GM12878 (cell line): ENCODE results near the gene RAB15. TPM values are rescaled to one million over a fixed set of nuclear protein-coding genes. Genes with fewer than 3 reads are reported as not detected.

Experiments used
- ATAC-seq: fragments of 200-7000 bp; cut with Tn5 transposase; 3 replicates; pipeline ENCODE4 v1.9.1; 2020; ENCODE audit warnings: mild to moderate bottlenecking, moderate library complexity
- BruUV-seq: library from RNA; stranded (reverse); fragments of 400-500 nt; replicated peaks from 2 replicates; lab custom pipeline; 2021; lab: Mats Ljungman, UMichigan
- CTCF ChIA-PET: fragments of 300-600 bp; sonication (Branson Sonifier 250); formaldehyde crosslinking; extraction: SDS; loops from one replicate; lab custom pipeline; 2021; ENCODE audit warnings: inconsistent platforms; lab: Yijun Ruan, JAX
- POLR2A ChIA-PET: fragments of 350-600 bp; formaldehyde crosslinking; extraction: SDS; loops from one replicate; lab custom pipeline; 2021; ENCODE audit warnings: inconsistent platforms; lab: Charles Lee
- RAD21 ChIA-PET: fragments of 300-600 bp; sonication (Branson Sonifier 250); formaldehyde crosslinking; loops from one replicate; lab custom pipeline; 2023; ENCODE audit warnings: antibody characterized with exemption; ENCODE audit not compliant: unreplicated experiment; lab: Charles Lee
- SMC1A ChIA-PET: fragments of 300-600 bp; sonication (Branson Sonifier 250); formaldehyde crosslinking; loops from one replicate; lab custom pipeline; 2023; ENCODE audit not compliant: unreplicated experiment, uncharacterized antibody; lab: Charles Lee
- DNase-seq: peaks from one replicate; pipeline ENCODE4 v3.0.0-alpha.2; 2011; ENCODE audit warnings: low read depth, low spot score
- FAIRE-seq: peaks from 3 replicates; lab custom pipeline; 2011; peaks lifted over from hg19 to GRCh38; lab: Jason Lieb, UNC
- H2AFZ ChIP-seq: 2 replicates; pipeline ENCODE4 v1.6.0; 2011; ENCODE audit warnings: low read depth, low read length, control low read depth; ENCODE audit not compliant: control insufficient read depth
- H3K27ac ChIP-seq: 2 replicates; pipeline ENCODE4 v1.5.1; 2011; ENCODE audit warnings: control low read depth; ENCODE audit not compliant: control insufficient read depth, insufficient read depth
- H3K27me3 ChIP-seq, 2 experiments: replicated peaks in 1 of 2; 2 replicates each; pipeline versions ENCODE4 v1.6.0 to v1.6.1; 2011; ENCODE audit warnings: low read length in 1 of 2; ENCODE audit not compliant: control insufficient read depth in 2 of 2, insufficient read depth in 2 of 2
- H3K36me3 ChIP-seq, 2 experiments: 2 replicates each; pipeline ENCODE4 v1.5.1; 2011; ENCODE audit warnings: low read length in 1 of 2; ENCODE audit not compliant: control insufficient read depth in 2 of 2, insufficient read depth in 2 of 2
- H3K4me1 ChIP-seq: 2 replicates; pipeline ENCODE4 v1.6.1; 2011; ENCODE audit warnings: mild to moderate bottlenecking, low read length, moderate library complexity, mixed read lengths; ENCODE audit not compliant: control insufficient read depth, insufficient read depth
- H3K4me2 ChIP-seq: 2 replicates; pipeline ENCODE4 v1.6.0; 2011; ENCODE audit warnings: control low read depth; ENCODE audit not compliant: control insufficient read depth, insufficient read depth
- H3K4me3 ChIP-seq: fragments of 200-600 bp; sonication (generic); 2 replicates; pipeline ENCODE4 v1.5.1; 2016
- H3K79me2 ChIP-seq: 2 replicates; pipeline ENCODE4 v1.6.0; 2011; ENCODE audit warnings: low read length; ENCODE audit not compliant: control insufficient read depth, insufficient read depth
- H3K9ac ChIP-seq: 2 replicates; pipeline ENCODE4 v1.8.0; 2011; ENCODE audit warnings: low read length, control low read depth, mixed read lengths; ENCODE audit not compliant: control insufficient read depth, insufficient read depth
- H3K9me3 ChIP-seq: replicated peaks from 3 replicates; pipeline ENCODE4 v1.5.1; 2011; ENCODE audit warnings: mild to moderate bottlenecking, low read length; ENCODE audit not compliant: control insufficient read depth, insufficient read depth
- H4K20me1 ChIP-seq: 2 replicates; pipeline ENCODE4 v1.6.0; 2011; ENCODE audit not compliant: control insufficient read depth, insufficient read depth
- BMI1 ChIP-seq: fragments of 450-650 bp; IDR thresholded peaks from 2 replicates; pipeline ENCODE4 v1.6.1; 2016; ENCODE audit warnings: mild to moderate bottlenecking, moderate library complexity, borderline replicate concordance
- CEBPB ChIP-seq, 2 experiments: fragments of 150-350 bp in 1 of 2; IDR thresholded peaks; 2 replicates each; pipeline ENCODE4 v1.6.1; 2012 to 2014; ENCODE audit warnings: low read depth in 2 of 2, low read length in 2 of 2, borderline replicate concordance in 1 of 2, inconsistent platforms in 1 of 2
- GABPA ChIP-seq: IDR thresholded peaks from 2 replicates; pipeline ENCODE4 v1.6.1; 2014; ENCODE audit warnings: antibody characterized with exemption, low read depth, mild to moderate bottlenecking, inconsistent platforms
- IRF4 ChIP-seq: IDR thresholded peaks from 2 replicates; pipeline ENCODE4 v1.6.1; 2011; ENCODE audit warnings: low read depth, low read length
- NFYA ChIP-seq: IDR thresholded peaks from 2 replicates; pipeline ENCODE4 v1.6.1; 2011; ENCODE audit warnings: low read depth, mild to moderate bottlenecking, low read length, improper control_type of control experiment, borderline replicate concordance
- NKRF ChIP-seq: fragments of 450-650 bp; conservative IDR thresholded peaks from 2 replicates; pipeline ENCODE4 v1.6.1; 2017; ENCODE audit warnings: mild to moderate bottlenecking, moderate library complexity
- RELA ChIP-seq: fragments of 450-650 bp; IDR thresholded peaks from 2 replicates; pipeline ENCODE4 v1.8.0; 2014; ENCODE audit warnings: borderline replicate concordance; ENCODE audit not compliant: partially characterized antibody
- REST ChIP-seq: IDR thresholded peaks from 2 replicates; pipeline ENCODE4 v1.6.1; 2012; ENCODE audit warnings: mild to moderate bottlenecking, low read depth, low read length
- SREBF1 ChIP-seq: IDR thresholded peaks from 2 replicates; pipeline ENCODE4 v1.6.1; 2012; ENCODE audit warnings: mild to moderate bottlenecking, low read length
- SREBF2 ChIP-seq: IDR thresholded peaks from 2 replicates; pipeline ENCODE4 v1.6.1; 2012; ENCODE audit warnings: mild to moderate bottlenecking, low read length
- TAF1 ChIP-seq: IDR thresholded peaks from 2 replicates; pipeline ENCODE4 v1.6.1; 2011; ENCODE audit warnings: mild to moderate bottlenecking, low read depth, low read length, borderline replicate concordance
- YY1 ChIP-seq: IDR thresholded peaks from 2 replicates; pipeline ENCODE4 v1.6.1; 2011; ENCODE audit warnings: low read depth, mild to moderate bottlenecking, low read length
- ZNF622 ChIP-seq: fragments of 450-650 bp; IDR thresholded peaks from 2 replicates; pipeline ENCODE4 v1.6.1; 2017; ENCODE audit warnings: mild to moderate bottlenecking, inconsistent platforms
- ZZZ3 ChIP-seq: IDR thresholded peaks from 2 replicates; pipeline ENCODE4 v1.6.1; 2011; ENCODE audit warnings: low read depth; ENCODE audit not compliant: control insufficient read depth, insufficient read length
- WGBS: methylation state at CpG from one replicate; pipeline ENCODE4 v1.1.6; 2016; ENCODE audit warnings: low lambda C conversion rate; ENCODE audit not compliant: insufficient replicate concordance, insufficient coverage; ENCODE audit errors: missing lambda C conversion rate; 5-methylcytosine and 5-hydroxymethylcytosine counted together
- in situ Hi-C: fragments of 300-500 bp; cut with MboI; formaldehyde crosslinking; loops from 9 replicates; pipeline ENCODE4 v1.14.3; 2018; ENCODE audit warnings: mixed read lengths
- intact Hi-C: fragments of 100-400 bp; cut with micrococcal nuclease; formaldehyde crosslinking; loops from one replicate; pipeline ENCODE4 v1.14.2; 2022; ENCODE audit not compliant: unreplicated experiment
- polyA plus RNA-seq, 11 experiments: library from polyadenylated mRNA; depleted of rRNA in 4 of 11; unstranded in 6 of 11; stranded (reverse) in 5 of 11; fragments of >200 nt; fragmentation: Nextera tagmentation in 4 of 11; fragmentation: Illumina TruSeq in 1 of 11; extraction: Ambion mirVana in 4 of 11; extraction: Trizol in 1 of 11; gene quantifications; 1 replicate in 1 of 11; 2 replicates in 10 of 11; pipeline versions ENCODE4 v1.2.1 to v1.2.3, GENCODE V29; 2011 to 2016; ENCODE audit warnings: inconsistent platforms in 2 of 11, missing spikeins in 2 of 11, low read depth in 1 of 11
- total RNA-seq, 4 experiments: library from RNA; depleted of rRNA in 3 of 4; stranded (reverse); fragments of >200 nt in 3 of 4; fragmentation: Illumina TruSeq in 1 of 4; extraction: Trizol in 1 of 4; gene quantifications; 2 replicates each; pipeline versions ENCODE4 v1.2.1 to v1.2.3, GENCODE V29; 2013 to 2021

RAB15 gene
- total and polyA plus RNA-seq, 10 of the 15 experiments (the other 5 are each of a cell fraction or from before 2014, with no cell fraction given): 0.32 to 3.9 (median 2.1) TPM

GRCh38 chr14:64937171-64937820, 34.8 kb downstream of the RAB15 start (continued):
- TF ChIP-seq CEBPB (IDR thresholded peaks at IDR 0.05; ENCODE audit: borderline replicate concordance in 1 of 2, low read depth in 2 of 2, low read length in 2 of 2): no peak
- no peak for TF ChIP-seq REST
- no peak for TF ChIP-seq NFYA
- no peak for TF ChIP-seq BMI1
- no peak for TF ChIP-seq GABPA
- TF ChIP-seq YY1: no peak
- no peak for TF ChIP-seq SREBF2

GRCh38 chr14:64935508-64935907, 36.6 kb downstream of the RAB15 start:
- Histone ChIP-seq H3K27me3 (no peaks in the 10 kb centered on the region), H3K36me3 (peaks cover 1 to 22% of the 10 kb centered on the region in 2 experiments), H3K27ac (no peak overlapping the region), H4K20me1 (no peaks in the 10 kb centered on the region), H2AFZ (no peak overlapping the region), H3K4me2 (no peak overlapping the region), H3K4me3 (no peak overlapping the region), H3K79me2 (no peaks in the 10 kb centered on the region; the same call in 1 of the 2 replicates), H3K9ac (no peak overlapping the region), H3K4me1 (no peaks in the 10 kb centered on the region), H3K9me3 (no peaks in the 10 kb centered on the region)
- in situ Hi-C loops (no loop called here), intact Hi-C loops (no loop called here)
- ATAC-seq (peak; percentile 31; the same call in 1 of the 3 replicates), FAIRE-seq (no peak), DNase-seq (no peak)
- RAD21 ChIA-PET: interaction anchor here (2.5 kb wide), 1 partner anchor 44 kb away, joined by 10 read pairs; no protein-coding TSS in a partner anchor
- no peak for TF ChIP-seq TAF1
- no peak for TF ChIP-seq IRF4
- no peak for TF ChIP-seq SREBF1
- no peak for TF ChIP-seq ZZZ3
- no peak for TF ChIP-seq RELA
- no peak for TF ChIP-seq ZNF622
- TF ChIP-seq NKRF: no peak
- CTCF ChIA-PET: interaction anchor here (1.0 to 2.2 kb wide), 6 partner anchors 17 to 537 kb away, joined by 3 to 15 read pairs (median 3); no protein-coding TSS in a partner anchor
- BruUV-seq: no TSS peak
- WGBS: 94% methylated on average over 2 of the region's 2 CpGs
- POLR2A ChIA-PET: interaction anchor here (1.9 kb wide), 1 partner anchor 17 kb away, joined by 6 read pairs; no protein-coding TSS in a partner anchor
- SMC1A ChIA-PET: interaction anchor here (1.0 to 2.4 kb wide), 6 partner anchors 9 to 112 kb away, joined by 3 to 25 read pairs (median 6); no protein-coding TSS in a partner anchor
